Measurements from ENCODE around the gene KLHL17. TPM values are rescaled to one million over a fixed set of nuclear protein-coding genes. Genes with fewer than 3 reads are reported as not detected.

The KLHL17 gene
- polyA plus RNA-seq, 1 donor, result 6.8 TPM

DNA sequence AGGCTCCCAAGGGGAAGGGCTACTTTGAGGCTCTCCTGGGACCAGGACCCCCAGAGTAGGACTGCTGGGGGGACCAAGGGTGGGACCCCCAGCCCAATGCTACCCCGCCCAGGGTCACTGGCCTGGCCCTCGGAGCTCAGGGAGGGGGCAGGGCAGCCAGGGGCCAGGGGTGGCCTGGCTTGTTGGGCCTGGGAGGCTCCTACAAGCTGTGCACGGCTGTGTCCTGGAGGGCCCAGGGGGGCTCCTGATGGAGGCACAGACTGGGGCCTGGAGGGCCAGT lies 37.3 kb downstream of the KLHL17 start:
- Histone ChIP-seq H3K36me3 (ENCODE audit: control insufficient read depth, insufficient read depth, low read length) (no peaks in the 10 kb centered on the region), H3K4me1 (ENCODE audit: control insufficient read depth, insufficient read depth, low read length) (peaks cover 16% of the 10 kb centered on the region), H3K4me3 (ENCODE audit: low read length) (no peak overlapping the region), H3K27ac (ENCODE audit: low read length) (no peak overlapping the region), H3K27me3 (ENCODE audit: control insufficient read depth, insufficient read depth, low read length) (peaks cover 57% of the 10 kb centered on the region), H3K9me3 (ENCODE audit: control insufficient read depth, low read depth, low read length) (peaks cover 22% of the 10 kb centered on the region)
- DNase-seq, result no peak
- WGBS (ENCODE audit: insufficient coverage, low lambda C conversion rate), result no CpG with 5 or more reads among the region's 3 CpGs

DNA sequence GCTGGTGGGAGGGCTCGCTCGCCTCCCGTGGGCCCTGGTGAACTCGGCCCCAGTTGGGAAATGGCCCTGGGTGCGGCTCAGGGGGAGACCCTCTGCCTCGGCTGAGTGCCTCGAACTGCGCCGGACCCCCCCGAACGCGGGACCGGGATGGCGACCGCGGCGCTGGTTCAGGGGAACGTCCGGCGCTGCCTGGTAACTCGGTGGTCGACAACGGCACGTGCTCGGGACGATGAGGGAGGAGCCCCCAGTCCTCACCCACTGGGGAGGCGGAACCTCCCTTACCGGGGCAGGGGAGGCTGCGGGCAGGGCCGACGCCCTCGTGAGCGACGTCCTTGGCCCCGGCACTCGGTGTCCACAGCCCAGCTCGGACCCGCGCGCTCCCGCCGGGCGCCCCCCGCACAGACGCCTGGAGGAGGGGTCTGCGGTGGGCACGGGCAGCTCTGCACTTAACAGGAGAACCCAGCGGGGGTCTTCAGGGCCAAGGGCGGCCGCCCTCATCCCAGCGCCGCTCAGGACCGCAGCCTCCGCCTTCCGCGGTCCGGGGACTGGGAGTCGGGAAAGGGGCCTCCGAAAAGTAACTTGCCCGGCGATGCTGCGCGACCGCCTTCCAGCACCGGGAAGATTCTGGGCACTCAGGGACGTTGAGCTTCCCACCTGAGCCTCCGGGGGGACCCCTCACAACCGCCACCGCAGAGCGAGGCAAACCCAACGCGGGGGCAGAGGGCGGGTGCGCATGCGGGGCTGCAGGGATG lies 37.8 kb downstream of the KLHL17 start:
- DNase-seq, result no peak
- H3K9me3 ChIP-seq (ENCODE audit: control insufficient read depth, low read depth, low read length), result peaks cover 17% of the 10 kb centered on the region
- H3K4me1 ChIP-seq (ENCODE audit: control insufficient read depth, insufficient read depth, low read length), result peaks cover 16% of the 10 kb centered on the region
- peaks cover 57% of the 10 kb centered on the region for H3K27me3 ChIP-seq (ENCODE audit: control insufficient read depth, insufficient read depth, low read length)
- H3K36me3 ChIP-seq (ENCODE audit: control insufficient read depth, insufficient read depth, low read length), result no peaks in the 10 kb centered on the region
- WGBS (ENCODE audit: insufficient coverage, low lambda C conversion rate), result no CpG with 5 or more reads among the region's 75 CpGs
- no peak overlapping the region for H3K4me3 ChIP-seq (ENCODE audit: low read length)
- no peak overlapping the region for H3K27ac ChIP-seq (ENCODE audit: low read length)

DNA sequence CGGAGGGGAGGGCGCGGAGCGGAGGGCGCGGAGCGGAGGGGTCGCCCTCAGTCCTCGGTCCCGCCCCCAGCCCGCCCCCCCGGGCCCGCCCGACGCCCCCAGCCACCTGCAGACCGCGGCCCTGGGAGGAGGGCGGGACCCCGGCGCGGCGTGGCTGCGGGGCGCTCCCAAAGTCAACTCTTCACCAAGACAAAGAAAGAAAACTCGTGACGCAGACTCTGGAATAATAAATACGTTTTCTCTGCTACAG lies 38.3 kb downstream of the KLHL17 start:
- H3K27ac ChIP-seq (ENCODE audit: low read length), result no peak overlapping the region
- no CpG with 5 or more reads among the region's 27 CpGs for WGBS (ENCODE audit: insufficient coverage, low lambda C conversion rate)
- peaks cover 14% of the 10 kb centered on the region for H3K9me3 ChIP-seq (ENCODE audit: control insufficient read depth, low read depth, low read length)
- DNase-seq, result no peak
- H3K36me3 ChIP-seq (ENCODE audit: control insufficient read depth, insufficient read depth, low read length), result no peaks in the 10 kb centered on the region
- peak overlapping the region; percentile 18 for H3K4me3 ChIP-seq (ENCODE audit: low read length)
- H3K27me3 ChIP-seq (ENCODE audit: control insufficient read depth, insufficient read depth, low read length), result peaks cover 57% of the 10 kb centered on the region
- H3K4me1 ChIP-seq (ENCODE audit: control insufficient read depth, insufficient read depth, low read length), result peaks cover 16% of the 10 kb centered on the region

DNA sequence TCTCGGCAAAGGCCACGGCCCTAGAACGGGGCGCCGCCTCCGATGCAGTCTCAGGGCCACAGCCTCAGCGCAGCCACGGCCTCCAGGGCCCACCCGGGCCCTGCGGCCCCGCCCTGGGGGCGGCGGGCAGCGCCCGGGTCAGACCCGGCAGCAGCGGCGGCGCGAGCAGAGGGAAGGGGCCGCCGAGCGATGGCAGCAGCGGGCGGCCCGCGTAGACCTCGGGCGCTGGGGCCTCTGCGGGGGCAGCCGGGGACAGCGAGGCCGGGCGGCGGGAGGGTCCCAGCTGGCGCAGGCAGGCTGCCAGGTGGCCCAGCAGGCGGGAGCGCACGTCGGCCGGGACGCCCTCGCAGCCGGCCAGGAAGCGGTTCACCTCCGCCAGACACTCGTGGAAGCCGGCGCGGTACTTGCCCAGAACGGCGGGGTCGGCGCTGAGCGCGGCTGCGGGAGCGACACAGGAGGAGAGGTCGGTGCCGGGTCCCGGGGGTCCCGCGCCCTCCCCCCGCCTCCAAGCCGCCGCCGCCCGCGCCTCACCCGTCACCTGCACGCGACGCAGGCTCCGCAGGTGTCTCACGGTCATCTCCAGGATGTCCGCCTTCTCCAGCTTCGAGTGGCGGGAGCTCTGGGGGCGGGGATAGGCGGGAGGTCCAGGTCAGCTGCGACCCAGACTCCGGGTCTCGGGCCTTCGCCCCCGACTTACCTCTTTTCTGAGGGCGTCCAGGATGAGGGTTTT lies 38.8 kb downstream of the KLHL17 start:
- H3K27me3 ChIP-seq (ENCODE audit: control insufficient read depth, insufficient read depth, low read length), result peaks cover 57% of the 10 kb centered on the region
- peak in 1 of 2 donors; percentile 66 for DNase-seq
- peaks cover 20% of the 10 kb centered on the region for H3K4me1 ChIP-seq (ENCODE audit: control insufficient read depth, insufficient read depth, low read length)
- WGBS (ENCODE audit: insufficient coverage, low lambda C conversion rate), result no CpG with 5 or more reads among the region's 86 CpGs
- H3K9me3 ChIP-seq (ENCODE audit: control insufficient read depth, low read depth, low read length), result peaks cover 14% of the 10 kb centered on the region
- H3K36me3 ChIP-seq (ENCODE audit: control insufficient read depth, insufficient read depth, low read length), result no peaks in the 10 kb centered on the region
- H3K27ac ChIP-seq (ENCODE audit: low read length), result no peak overlapping the region
- peak overlapping the region; percentile 44 for H3K4me3 ChIP-seq (ENCODE audit: low read length)

DNA sequence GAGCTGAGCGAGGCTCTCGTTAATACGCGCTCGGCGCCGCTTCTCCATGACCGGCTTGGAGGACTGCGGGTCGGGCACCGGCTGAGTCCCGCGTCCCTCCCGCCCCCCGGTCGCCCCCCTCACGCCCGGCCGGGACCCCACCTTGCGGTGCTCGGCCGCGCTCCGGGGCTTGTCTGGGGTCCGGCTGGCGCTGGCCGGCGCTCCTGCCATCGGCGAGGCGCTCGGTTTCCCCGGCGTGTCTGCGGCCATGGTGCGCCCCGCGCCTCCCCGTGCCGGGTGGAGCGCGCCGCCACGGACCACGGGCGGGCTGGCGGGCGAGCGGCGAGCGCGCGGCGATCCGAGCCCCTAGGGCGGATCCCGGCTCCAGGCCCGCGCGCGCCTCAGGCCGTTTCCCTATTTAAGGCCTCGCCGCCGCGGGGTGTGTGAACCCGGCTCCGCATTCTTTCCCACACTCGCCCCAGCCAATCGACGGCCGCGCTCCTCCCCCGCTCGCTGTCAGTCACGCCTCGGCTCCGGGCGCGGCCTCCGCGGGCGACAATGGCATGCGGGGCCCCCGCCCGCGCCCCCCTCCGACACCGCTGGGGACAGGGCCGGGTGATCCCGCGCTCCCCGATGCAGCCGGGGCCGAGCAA lies 39.5 kb downstream of the KLHL17 start, which contains the start of gene HES4:
TSS of gene HES4 (minus strand) at position 373 of the 632 bp plus-strand sequence. CDS start at position 249, 124 bp downstream.
- peak within 1 kb of the TSS; percentile 91 for H3K27ac ChIP-seq (ENCODE audit: low read length)
- peak; percentile 88 to 94 for DNase-seq
- H3K36me3 ChIP-seq (ENCODE audit: control insufficient read depth, insufficient read depth, low read length), result no peaks in the 10 kb centered on the region
- peaks cover 27% of the 10 kb centered on the region for H3K4me1 ChIP-seq (ENCODE audit: control insufficient read depth, insufficient read depth, low read length)
- peaks cover 52% of the 10 kb centered on the region for H3K27me3 ChIP-seq (ENCODE audit: control insufficient read depth, insufficient read depth, low read length)
- H3K9me3 ChIP-seq (ENCODE audit: control insufficient read depth, low read depth, low read length), result peaks cover 14% of the 10 kb centered on the region
- peak within 1 kb of the TSS; percentile 66 for H3K4me3 ChIP-seq (ENCODE audit: low read length)
- no CpG with 5 or more reads among the region's 95 CpGs for WGBS (ENCODE audit: insufficient coverage, low lambda C conversion rate)

DNA sequence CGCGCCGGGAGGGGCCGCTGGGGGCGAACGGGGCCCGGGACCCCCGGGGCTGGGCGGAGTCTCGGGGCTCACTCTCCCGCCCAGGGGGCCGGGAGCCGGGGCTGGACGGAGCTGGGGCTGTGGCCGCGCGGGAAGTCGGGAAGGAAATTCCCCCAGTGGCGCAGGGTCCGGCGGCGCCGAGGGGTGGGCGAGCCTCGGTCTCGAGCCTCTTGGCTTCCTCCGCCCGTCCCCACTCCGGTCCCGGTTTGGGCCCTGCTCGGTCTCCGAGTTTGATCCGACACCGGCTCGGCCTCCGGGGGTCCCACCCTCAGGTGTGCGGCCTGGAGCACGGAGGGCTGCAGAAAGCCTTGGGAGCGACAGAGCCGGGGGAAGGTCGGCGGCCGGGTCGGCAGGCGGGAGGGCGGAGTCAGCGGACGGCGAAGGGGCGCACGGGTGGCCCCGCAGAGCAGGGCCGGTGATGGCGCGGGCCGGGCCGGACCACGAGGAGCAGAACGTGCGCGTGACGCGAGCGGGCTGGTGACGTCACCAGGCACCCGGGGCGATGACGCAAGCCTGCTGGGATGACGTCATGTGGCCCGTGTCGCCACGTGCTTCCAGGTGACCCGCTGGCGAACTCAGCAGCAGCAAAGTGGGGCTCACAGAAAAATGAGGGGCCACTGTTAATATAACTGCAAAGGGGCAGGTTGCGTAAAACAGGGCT lies 40.1 kb downstream of the KLHL17 start:
- no CpG with 5 or more reads among the region's 75 CpGs for WGBS (ENCODE audit: insufficient coverage, low lambda C conversion rate)
- H3K9me3 ChIP-seq (ENCODE audit: control insufficient read depth, low read depth, low read length), result peaks cover 14% of the 10 kb centered on the region
- peak; percentile 78 to 85 for DNase-seq
- H3K27ac ChIP-seq (ENCODE audit: low read length), result peak overlapping the region; percentile 91
- no peaks in the 10 kb centered on the region for H3K36me3 ChIP-seq (ENCODE audit: control insufficient read depth, insufficient read depth, low read length)
- H3K4me3 ChIP-seq (ENCODE audit: low read length), result peak overlapping the region; percentile 66
- peaks cover 34% of the 10 kb centered on the region for H3K4me1 ChIP-seq (ENCODE audit: control insufficient read depth, insufficient read depth, low read length)
- peaks cover 48% of the 10 kb centered on the region for H3K27me3 ChIP-seq (ENCODE audit: control insufficient read depth, insufficient read depth, low read length)

DNA sequence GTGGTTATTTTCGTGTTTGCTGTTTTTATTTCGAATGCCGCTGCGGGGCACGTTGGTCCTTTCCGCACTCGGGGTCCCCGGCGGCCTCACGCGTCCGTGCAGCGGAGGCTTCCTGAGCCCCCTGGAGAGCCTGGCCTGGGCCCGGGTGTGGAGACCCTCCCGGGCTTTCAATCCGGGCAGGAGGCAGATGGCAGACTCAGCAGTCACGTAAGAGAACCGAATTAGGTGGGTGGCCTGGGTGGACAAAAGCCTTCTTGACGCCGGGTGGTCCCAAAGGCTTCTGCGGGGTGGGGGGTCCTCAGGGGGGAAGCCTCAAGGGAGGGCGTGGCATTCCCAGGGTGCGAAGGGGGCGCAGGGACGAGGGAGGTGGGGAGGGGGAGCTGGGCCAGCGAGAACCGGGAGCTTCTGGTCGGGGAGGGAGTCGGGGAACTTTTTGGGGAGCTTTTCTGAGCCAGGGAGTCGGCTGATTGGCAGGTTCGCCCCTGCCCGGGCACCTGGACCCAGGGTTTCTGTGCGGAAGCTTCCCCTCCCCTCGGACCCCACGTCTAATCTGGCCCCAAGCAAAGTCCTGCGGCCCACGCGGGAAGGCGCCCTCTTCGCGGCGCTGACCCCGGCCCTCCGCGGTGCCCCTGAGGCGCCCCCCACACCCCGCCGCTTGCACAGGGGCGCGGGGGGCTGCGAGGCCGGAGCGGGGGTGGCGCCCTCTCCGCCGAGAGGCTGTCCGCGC lies 40.8 kb downstream of the KLHL17 start:
- no peak for DNase-seq
- Histone ChIP-seq H3K27me3 (ENCODE audit: control insufficient read depth, insufficient read depth, low read length) (peaks cover 41% of the 10 kb centered on the region), H3K36me3 (ENCODE audit: control insufficient read depth, insufficient read depth, low read length) (no peaks in the 10 kb centered on the region), H3K27ac (ENCODE audit: low read length) (peak overlapping the region; percentile 91), H3K9me3 (ENCODE audit: control insufficient read depth, low read depth, low read length) (peaks cover 14% of the 10 kb centered on the region), H3K4me1 (ENCODE audit: control insufficient read depth, insufficient read depth, low read length) (peaks cover 41% of the 10 kb centered on the region), H3K4me3 (ENCODE audit: low read length) (peak overlapping the region; percentile 66)
- WGBS (ENCODE audit: insufficient coverage, low lambda C conversion rate), result no CpG with 5 or more reads among the region's 58 CpGs

DNA sequence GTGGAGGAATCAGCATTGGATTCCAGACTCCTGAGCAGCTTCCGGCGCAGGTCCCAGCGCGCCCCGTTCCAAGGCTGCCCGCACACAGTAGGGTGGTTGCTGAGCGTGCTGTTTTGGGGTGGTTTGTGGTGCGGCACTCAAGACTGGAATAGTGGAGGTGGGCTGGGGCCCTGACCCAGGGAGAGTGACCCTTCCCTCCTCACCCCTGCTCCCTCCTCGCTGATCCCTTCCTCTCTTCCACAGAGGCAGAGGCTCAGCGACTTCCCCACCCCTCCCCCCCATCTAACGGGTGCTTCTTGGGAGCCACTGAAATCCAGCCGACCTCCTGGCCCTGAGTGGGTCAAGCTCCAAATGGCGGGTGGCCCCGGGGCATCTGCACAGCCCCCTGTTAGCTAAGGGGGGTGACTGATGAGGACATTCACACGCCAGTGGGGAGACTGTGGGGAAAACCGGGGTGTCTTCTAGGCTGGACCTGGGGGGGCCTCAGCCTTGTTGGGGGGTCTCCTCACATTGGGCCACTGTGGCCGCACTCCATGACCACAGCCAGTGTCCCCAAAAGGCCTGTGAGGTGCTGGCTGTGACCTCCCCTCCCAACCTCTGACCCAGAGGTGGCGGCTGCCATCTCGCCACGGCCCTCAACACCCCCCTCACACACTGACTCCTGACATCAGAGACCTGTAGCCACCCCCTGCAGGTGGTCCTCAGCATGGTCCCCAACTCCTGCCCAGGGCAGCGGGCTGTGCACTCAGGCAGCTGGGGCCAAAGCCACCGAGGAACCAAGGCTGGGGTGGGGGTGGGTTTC lies 43.4 kb downstream of the KLHL17 start:
- DNase-seq, result no peak
- Histone ChIP-seq H3K9me3 (ENCODE audit: control insufficient read depth, low read depth, low read length) (peaks cover 11% of the 10 kb centered on the region), H3K27me3 (ENCODE audit: control insufficient read depth, insufficient read depth, low read length) (peaks cover 19% of the 10 kb centered on the region), H3K36me3 (ENCODE audit: control insufficient read depth, insufficient read depth, low read length) (no peaks in the 10 kb centered on the region), H3K4me3 (ENCODE audit: low read length) (no peak overlapping the region), H3K27ac (ENCODE audit: low read length) (no peak overlapping the region), H3K4me1 (ENCODE audit: control insufficient read depth, insufficient read depth, low read length) (peaks cover 46% of the 10 kb centered on the region)
- WGBS (ENCODE audit: insufficient coverage, low lambda C conversion rate), result no CpG with 5 or more reads among the region's 22 CpGs

DNA sequence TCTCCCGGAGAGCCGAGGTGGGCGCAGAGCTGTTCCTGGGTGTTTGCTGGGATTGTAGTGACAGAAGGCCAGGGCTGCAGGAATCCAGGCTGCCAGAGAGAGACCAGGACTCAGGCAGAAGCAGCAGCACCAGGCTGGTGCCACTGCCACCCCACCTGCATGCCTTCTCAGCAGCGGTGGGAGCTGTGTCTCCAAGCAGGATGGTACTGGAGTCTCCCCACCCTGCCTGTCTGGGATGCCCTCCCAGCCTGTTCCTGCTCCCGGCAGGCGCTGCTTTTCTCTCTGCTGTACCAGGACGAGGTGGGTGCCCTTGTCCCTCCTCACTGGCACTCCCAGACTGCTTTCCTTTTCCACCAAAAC lies 44.0 kb downstream of the KLHL17 start:
- no peak overlapping the region for H3K4me3 ChIP-seq (ENCODE audit: low read length)
- peaks cover 14% of the 10 kb centered on the region for H3K27me3 ChIP-seq (ENCODE audit: control insufficient read depth, insufficient read depth, low read length)
- peaks cover 11% of the 10 kb centered on the region for H3K9me3 ChIP-seq (ENCODE audit: control insufficient read depth, low read depth, low read length)
- peak overlapping the region; percentile 93 for H3K27ac ChIP-seq (ENCODE audit: low read length)
- WGBS (ENCODE audit: insufficient coverage, low lambda C conversion rate), result no CpG with 5 or more reads among the region's 7 CpGs
- H3K36me3 ChIP-seq (ENCODE audit: control insufficient read depth, insufficient read depth, low read length), result no peaks in the 10 kb centered on the region
- DNase-seq, result no peak
- peaks cover 45% of the 10 kb centered on the region for H3K4me1 ChIP-seq (ENCODE audit: control insufficient read depth, insufficient read depth, low read length)

Measured in large intestine (tissue), 3 donors.